Neuronal stem cell (in vitro differentiated cells): ENCODE data around the gene GABARAP.
A peak's percentile ranks its signal among the peaks of the same experiment; 100 is the strongest.

Experiments used
- DNase-seq: peaks from one replicate; pipeline ENCODE4 v3.0.0-alpha.2; 2013; ENCODE audit warnings: low spot score
- H2AFZ ChIP-seq: one replicate; pipeline ENCODE4 v1.6.1; 2013; ENCODE audit warnings: mild to moderate bottlenecking, low read length, inconsistent platforms
- H2AK5ac ChIP-seq: 2 replicates; pipeline ENCODE4 v1.6.1; 2013; ENCODE audit warnings: low read depth, mild to moderate bottlenecking, inconsistent platforms, low read length, moderate library complexity, mixed read lengths
- H2BK120ac ChIP-seq: 2 replicates; pipeline ENCODE4 v1.6.1; 2013; ENCODE audit warnings: low read depth, mild to moderate bottlenecking, inconsistent platforms, low read length, moderate library complexity, mixed read lengths
- H2BK12ac ChIP-seq: one replicate; pipeline ENCODE4 v1.6.1; 2013; ENCODE audit warnings: low read length, inconsistent platforms
- H2BK15ac ChIP-seq: 2 replicates; pipeline ENCODE4 v1.6.1; 2013; ENCODE audit warnings: mild to moderate bottlenecking, low read length, inconsistent platforms, mixed read lengths
- H2BK5ac ChIP-seq: one replicate; pipeline ENCODE4 v1.6.1; 2013; ENCODE audit warnings: inconsistent platforms, mild to moderate bottlenecking, low read length, moderate library complexity
- H3K14ac ChIP-seq: one replicate; pipeline ENCODE4 v1.6.1; 2013; ENCODE audit warnings: low read length, inconsistent platforms
- H3K18ac ChIP-seq: 2 replicates; pipeline ENCODE4 v1.6.1; 2013; ENCODE audit warnings: low read length, inconsistent platforms
- H3K23ac ChIP-seq: 2 replicates; pipeline ENCODE4 v1.6.1; 2013; ENCODE audit warnings: low read depth, mild to moderate bottlenecking, mixed read lengths, low read length, inconsistent platforms; ENCODE audit not compliant: poor library complexity
- H3K27ac ChIP-seq: replicated peaks from 3 replicates; pipeline ENCODE4 v1.5.1; 2013; ENCODE audit warnings: low read length, inconsistent platforms
- H3K27me3 ChIP-seq, 3 experiments: 2 replicates each; pipeline ENCODE4 v1.6.1; 2013; ENCODE audit warnings: low read length in 3 of 3, mild to moderate bottlenecking in 2 of 3, inconsistent platforms in 1 of 3, low read depth in 1 of 3, mixed read lengths in 1 of 3, moderate library complexity in 1 of 3; ENCODE audit not compliant: control insufficient read depth in 3 of 3, insufficient read depth in 3 of 3
- H3K36me3 ChIP-seq, 2 donors: replicated peaks in 1 of 2; 2 replicates each; pipeline ENCODE4 v1.6.1; 2013; ENCODE audit warnings: low read length in 2 of 2; ENCODE audit not compliant: control insufficient read depth in 2 of 2, insufficient read depth in 2 of 2
- H3K4ac ChIP-seq: 2 replicates; pipeline ENCODE4 v1.6.1; 2013; ENCODE audit warnings: inconsistent platforms, mild to moderate bottlenecking, low read length, moderate library complexity
- H3K4me1 ChIP-seq, 2 donors: 1 replicate in 1 of 2; 2 replicates in 1 of 2; pipeline ENCODE4 v1.6.1; 2013; ENCODE audit warnings: low read length in 2 of 2, low read depth in 1 of 2; ENCODE audit not compliant: control insufficient read depth in 2 of 2, insufficient read depth in 1 of 2
- H3K4me2 ChIP-seq: one replicate; pipeline ENCODE4 v1.6.1; 2013; ENCODE audit warnings: mild to moderate bottlenecking, low read length, inconsistent platforms; ENCODE audit not compliant: insufficient read depth, poor library complexity, severe bottlenecking
- H3K4me3 ChIP-seq, 2 donors: 2 replicates each; pipeline ENCODE4 v1.5.1; 2013; ENCODE audit warnings: low read length in 2 of 2, mild to moderate bottlenecking in 2 of 2, inconsistent platforms in 1 of 2, moderate library complexity in 1 of 2
- H3K79me1 ChIP-seq: one replicate; pipeline ENCODE4 v1.6.1; 2013; ENCODE audit warnings: low read depth, mild to moderate bottlenecking, inconsistent platforms, low read length, moderate library complexity
- H3K9ac ChIP-seq: one replicate; pipeline ENCODE4 v1.6.1; 2013; ENCODE audit warnings: mild to moderate bottlenecking, low read depth, low read length, inconsistent platforms; ENCODE audit not compliant: poor library complexity
- H3K9me3 ChIP-seq, 2 donors: replicated peaks in 1 of 2; 2 replicates each; pipeline versions ENCODE3 to v1.6.1; 2013; ENCODE audit warnings: low read length in 2 of 2, mild to moderate bottlenecking in 2 of 2, inconsistent platforms in 1 of 2, low read depth in 1 of 2, mixed read lengths in 1 of 2, moderate library complexity in 1 of 2; ENCODE audit not compliant: control insufficient read depth in 2 of 2, insufficient read depth in 1 of 2
- H4K8ac ChIP-seq: one replicate; pipeline ENCODE4 v1.6.1; 2013; ENCODE audit warnings: low read depth, mild to moderate bottlenecking, inconsistent platforms, low read length, moderate library complexity
- H4K91ac ChIP-seq: one replicate; pipeline ENCODE4 v1.6.1; 2013; ENCODE audit warnings: low read length, low read depth, mild to moderate bottlenecking, inconsistent platforms; ENCODE audit not compliant: poor library complexity
- WGBS, 2 donors: extraction: QIAGEN DNeasy Blood & Tissue Kit; methylation state at CpG; one replicate each; pipeline ENCODE4 v1.1.7; 2013; ENCODE audit warnings: missing lambda C conversion rate in 2 of 2, mixed read lengths in 1 of 2; ENCODE audit not compliant: insufficient read length in 2 of 2, insufficient replicate concordance in 1 of 2; ENCODE audit errors: extremely low coverage in 2 of 2; 5-methylcytosine and 5-hydroxymethylcytosine counted together

Gene GABARAP

GRCh38 chr17:7256766-7257456 lies 14.7 kb upstream of the GABARAP start:
- Histone ChIP-seq H3K4me1 (peaks cover 2 to 3% of the 10 kb centered on the region in 2 donors), H2BK120ac (no peak overlapping the region), H3K27me3 (peaks cover 9 to 19% (median 18%) of the 10 kb centered on the region in 3 experiments), H3K27ac (no peak overlapping the region), H2BK12ac (no peak overlapping the region), H3K9ac (peak overlapping the region; percentile 35), H3K4ac (no peak overlapping the region), H2BK15ac (no peak overlapping the region), H2AK5ac (no peak overlapping the region), H3K18ac (no peak overlapping the region), H2AFZ (no peak overlapping the region), H3K4me3 (no peak overlapping the region), H2BK5ac (no peak overlapping the region), H4K8ac (no peak overlapping the region), H3K14ac (no peak overlapping the region), H3K23ac (no peak overlapping the region), H4K91ac (no peak overlapping the region), H3K4me2 (no peak overlapping the region), H3K9me3 (no peaks in the 10 kb centered on the region), H3K79me1 (peaks cover 5% of the 10 kb centered on the region), H3K36me3 (peaks cover 23 to 73% of the 10 kb centered on the region in 2 donors)
- DNase-seq: no peak
- no CpG with 5 or more reads among the region's 8 CpGs for WGBS, 2 donors

DNA sequence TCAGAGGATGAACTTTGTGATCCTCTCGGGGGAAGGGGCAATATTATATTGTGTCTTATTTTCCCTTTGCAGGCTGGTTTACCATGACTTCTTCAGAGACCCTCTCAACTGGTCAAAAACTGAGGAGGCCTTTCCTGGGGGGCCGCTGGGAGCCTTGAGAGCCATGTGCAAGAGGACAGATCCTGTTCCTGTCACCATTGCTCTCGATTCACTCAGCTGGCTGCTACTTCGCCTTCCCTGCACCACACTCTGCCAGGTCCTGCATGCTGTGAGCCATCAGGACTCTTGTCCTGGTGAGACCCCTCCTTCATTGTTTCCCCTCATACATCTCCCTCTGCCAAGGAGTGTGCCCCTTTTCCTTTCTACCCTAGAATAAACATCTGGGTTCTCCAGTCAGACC lies 12.3 kb upstream of the GABARAP start:
- Histone ChIP-seq H2BK12ac (no peak overlapping the region), H3K27ac (no peak overlapping the region), H3K9me3 (no peaks in the 10 kb centered on the region), H3K4ac (no peak overlapping the region), H2BK120ac (no peak overlapping the region), H3K9ac (no peak overlapping the region), H3K4me2 (no peak overlapping the region), H3K27me3 (no peaks in the 10 kb centered on the region), H3K4me3 (no peak overlapping the region), H3K18ac (no peak overlapping the region), H2AK5ac (no peak overlapping the region), H3K4me1 (peaks cover 11 to 13% of the 10 kb centered on the region in 2 donors), H2AFZ (no peak overlapping the region), H2BK5ac (no peak overlapping the region), H3K14ac (no peak overlapping the region), H3K79me1 (peaks cover 9% of the 10 kb centered on the region), H3K36me3 (peaks cover 25 to 60% of the 10 kb centered on the region in 2 donors), H4K91ac (no peak overlapping the region), H3K23ac (peak overlapping the region; percentile 22), H4K8ac (no peak overlapping the region), H2BK15ac (no peak overlapping the region)
- no CpG with 5 or more reads among the region's 4 CpGs for WGBS, 2 donors
- no peak for DNase-seq

DNA sequence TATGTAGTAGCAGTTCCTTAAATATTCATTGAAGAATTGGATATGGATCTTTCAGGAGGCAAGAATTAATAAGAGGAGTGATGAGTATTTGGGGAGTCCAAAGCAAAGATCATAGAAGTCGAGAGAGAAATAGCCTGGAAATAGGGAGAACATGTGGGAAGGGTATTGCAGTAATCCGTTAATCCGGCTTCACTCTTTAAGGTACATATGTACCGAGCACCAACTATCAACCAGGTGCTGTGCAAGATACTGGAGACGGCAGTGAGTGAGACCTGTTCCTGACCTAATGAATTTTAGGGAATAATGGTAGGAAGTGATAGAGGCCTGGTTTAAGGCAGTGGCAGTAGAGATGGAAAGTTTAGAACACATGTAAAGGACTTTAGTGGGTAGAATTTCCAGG lies 10.8 kb upstream of the GABARAP start:
- no peak overlapping the region for H2AK5ac ChIP-seq
- H3K14ac ChIP-seq: no peak overlapping the region
- peak overlapping the region in 1 of 2 donors; percentile 64 for H3K4me3 ChIP-seq
- no peaks in the 10 kb centered on the region for H3K27me3 ChIP-seq
- H3K36me3 ChIP-seq: peaks cover 14 to 52% of the 10 kb centered on the region in 2 donors
- no peak overlapping the region for H2BK5ac ChIP-seq
- H3K79me1 ChIP-seq: peaks cover 16% of the 10 kb centered on the region
- H4K8ac ChIP-seq: no peak overlapping the region
- no peak overlapping the region for H3K27ac ChIP-seq
- peaks cover 11 to 13% of the 10 kb centered on the region in 2 donors for H3K4me1 ChIP-seq
- no peak overlapping the region for H2AFZ ChIP-seq
- H2BK12ac ChIP-seq: no peak overlapping the region
- no peaks in the 10 kb centered on the region for H3K9me3 ChIP-seq
- no peak overlapping the region for H2BK15ac ChIP-seq
- peak overlapping the region; percentile 83 for H3K4me2 ChIP-seq
- H3K18ac ChIP-seq: no peak overlapping the region
- no peak overlapping the region for H3K4ac ChIP-seq
- H3K23ac ChIP-seq: no peak overlapping the region
- H2BK120ac ChIP-seq: no peak overlapping the region
- no peak for DNase-seq
- no peak overlapping the region for H4K91ac ChIP-seq
- no CpG with 5 or more reads among the region's 5 CpGs for WGBS, 2 donors
- no peak overlapping the region for H3K9ac ChIP-seq

GRCh38 chr17:7252176-7253043 lies 10.2 kb upstream of the GABARAP start, which contains the start of gene ELP5:
TSS of gene ELP5 (plus strand) at chr17:7252215. CDS start at chr17:7252551, 336 bp downstream.
- no peak within 1 kb of the TSS for H4K91ac ChIP-seq
- H2BK120ac ChIP-seq: no peak within 1 kb of the TSS
- H4K8ac ChIP-seq: no peak within 1 kb of the TSS
- peak within 1 kb of the TSS; percentile 99 for H3K27ac ChIP-seq
- peak within 1 kb of the TSS; percentile 99 for H3K18ac ChIP-seq
- H3K4me2 ChIP-seq: peak within 1 kb of the TSS; percentile 92
- DNase-seq: peak; percentile 99
- H2AK5ac ChIP-seq: peak within 1 kb of the TSS; percentile 4
- no CpG with 5 or more reads among the region's 55 CpGs for WGBS, 2 donors
- H3K4ac ChIP-seq: no peak within 1 kb of the TSS
- H2BK15ac ChIP-seq: peak within 1 kb of the TSS; percentile 3
- H3K4me1 ChIP-seq: peaks cover 11 to 13% of the 10 kb centered on the region in 2 donors
- no peaks in the 10 kb centered on the region for H3K27me3 ChIP-seq
- H3K79me1 ChIP-seq: peaks cover 16% of the 10 kb centered on the region
- peak within 1 kb of the TSS; percentile 97 for H3K9ac ChIP-seq
- no peak within 1 kb of the TSS for H3K14ac ChIP-seq
- no peak within 1 kb of the TSS for H2BK12ac ChIP-seq
- H3K36me3 ChIP-seq: peaks cover 13 to 51% of the 10 kb centered on the region in 2 donors
- peak within 1 kb of the TSS; percentile 90 for H2BK5ac ChIP-seq
- peak within 1 kb of the TSS; percentile 94 for H3K23ac ChIP-seq
- no peaks in the 10 kb centered on the region for H3K9me3 ChIP-seq
- peak within 1 kb of the TSS; percentile 90 for H2AFZ ChIP-seq
- peak within 1 kb of the TSS; percentile 64 to 85 for H3K4me3 ChIP-seq
